GM04504 (cell line): ENCODE data around the gene CHIA.
"Not testable (repeated sequence)": the region's sequence is repeated elsewhere in the genome, so short reads cannot be mapped to it uniquely, and the experiment has no call there.

Source experiments
- DNase-seq: peaks from one replicate; pipeline ENCODE4 v3.0.0-alpha.2; 2012; ENCODE audit warnings: low read depth

The CHIA gene

GRCh38 chr1:111285879-111286278 is 4.8 kb upstream of the CHIA start:
- DNase-seq = no peak

GRCh38 chr1:111286912-111287311 is 3.7 kb upstream of the CHIA start:
- no peak for DNase-seq

- no peak for DNase-seq
Measured at GRCh38 chr1:111289371-111289770, 1.3 kb upstream of the CHIA start.

GRCh38 chr1:111290104-111290503 is 547 bp upstream of the CHIA start:
- DNase-seq = no peak

- no peak for DNase-seq
Measured at GRCh38 chr1:111294390-111294789, 3.7 kb downstream of the CHIA start.

- no peak for DNase-seq
Measured at GRCh38 chr1:111302374-111302773, 11.7 kb downstream of the CHIA start.

- no peak for DNase-seq
Measured at GRCh38 chr1:111309690-111310089, 19.0 kb downstream of the CHIA start.

- no peak for DNase-seq
Measured at GRCh38 chr1:111318523-111318922, 27.9 kb downstream of the CHIA start.

- no peak for DNase-seq
Measured at GRCh38 chr1:111320066-111320879, 29.6 kb downstream of the CHIA start.

GRCh38 chr1:111323231-111323630 is 32.6 kb downstream of the CHIA start:
- no peak for DNase-seq

GRCh38 chr1:111332190-111332589 is 41.5 kb downstream of the CHIA start:
- no peak for DNase-seq

- DNase-seq = peak; percentile 21
Measured at GRCh38 chr1:111334169-111334568, 43.5 kb downstream of the CHIA start.

- not testable (repeated sequence) for DNase-seq
Measured at GRCh38 chr1:111335214-111335877, 44.7 kb downstream of the CHIA start.

GRCh38 chr1:111338849-111339248 is 48.2 kb downstream of the CHIA start:
- not testable (repeated sequence) for DNase-seq

GRCh38 chr1:111346089-111346885 is 55.6 kb downstream of the CHIA start:
- peak; percentile 34 for DNase-seq

- no peak for DNase-seq
Measured at GRCh38 chr1:111347026-111347425, 56.4 kb downstream of the CHIA start.

GRCh38 chr1:111351700-111352099 is 61.0 kb downstream of the CHIA start:
- no peak for DNase-seq

- no peak for DNase-seq
Measured at GRCh38 chr1:111354584-111354983, 63.9 kb downstream of the CHIA start.

GRCh38 chr1:111358964-111359363 is 68.3 kb downstream of the CHIA start:
- no peak for DNase-seq

GRCh38 chr1:111359376-111359775 is 68.7 kb downstream of the CHIA start:
- DNase-seq = no peak

- not testable (repeated sequence) for DNase-seq
Measured at GRCh38 chr1:111360257-111360656, 69.6 kb downstream of the CHIA start.

GRCh38 chr1:111361761-111362160 is 71.1 kb downstream of the CHIA start:
- no peak for DNase-seq

GRCh38 chr1:111364690-111365089 is 74.0 kb downstream of the CHIA start:
- no peak for DNase-seq
